22Rv1 (cell line): Measurements from ENCODE around the gene MYO18B.

ENCODE experiments used
- CTCF ChIP-seq: fragments of 450-650 bp; IDR thresholded peaks from 2 replicates; pipeline ENCODE4 v1.5.1; 2017; ENCODE audit warnings: mild to moderate bottlenecking
- ZFX ChIP-seq: fragments of 450-650 bp; IDR thresholded peaks from 2 replicates; pipeline ENCODE4 v1.6.1; 2017; ENCODE audit warnings: antibody characterized with exemption, borderline replicate concordance

GRCh38 chr22:25802018-25802417 lies 60.0 kb downstream of the MYO18B start:
- no peak for TF ChIP-seq CTCF
- no peak for TF ChIP-seq ZFX
